Pancreas (tissue), 10 donors: ENCODE measurements around the gene HYAL4. TPM values are rescaled to one million over a fixed set of nuclear protein-coding genes. Genes with fewer than 3 reads are reported as not detected.
"Not testable (repeated sequence)": the region's sequence is repeated elsewhere in the genome, so short reads cannot be mapped to it uniquely, and the experiment has no call there.

Experiments used
- ATAC-seq, 4 donors: fragments of 200-7000 bp; cut with Tn5 transposase; one replicate each; pipeline versions ENCODE4 v1.8.0 to v1.9.1; 2020; ENCODE audit warnings: mild to moderate bottlenecking in 4 of 4, moderate library complexity in 4 of 4
- DNase-seq, 6 donors: peaks; one replicate each; pipeline ENCODE4 v3.0.0-alpha.2; 2020
- FAIRE-seq: peaks from 2 replicates; lab custom pipeline; 2012; peaks lifted over from hg19 to GRCh38; lab: Jason Lieb, UNC
- H3K27ac ChIP-seq, 4 donors: fragments of 200-600 bp; sonication (generic); 1 replicate in 3 of 4; 2 replicates in 1 of 4; pipeline versions ENCODE4 v1.5.0 to v1.8.0; 2020
- H3K27me3 ChIP-seq, 4 donors: fragments of 200-600 bp; one replicate each; pipeline ENCODE4 v1.8.0; 2021
- H3K36me3 ChIP-seq, 3 donors: fragments of 200-600 bp; sonication (generic) in 1 of 3; one replicate each; pipeline versions ENCODE4 v1.5.0 to v1.8.0; 2020 to 2021
- H3K4me1 ChIP-seq, 3 donors: fragments of 200-600 bp; one replicate each; pipeline ENCODE4 v1.8.0; 2021
- H3K4me3 ChIP-seq, 4 donors: fragments of 200-600 bp; sonication (generic) in 2 of 4; one replicate each; pipeline versions ENCODE4 v1.5.0 to v1.8.0; 2020 to 2021
- H3K9me3 ChIP-seq, 4 donors: fragments of 200-600 bp; one replicate each; pipeline ENCODE4 v1.8.0; 2021
- WGBS, 2 donors: extraction: QIAGEN DNeasy Blood & Tissue Kit; methylation state at CpG; one replicate each; pipeline ENCODE4 v1.1.7; 2013; 5-methylcytosine and 5-hydroxymethylcytosine counted together
- intact Hi-C, 3 donors: fragments of 100-400 bp; cut with DNase I; formaldehyde crosslinking; loops; one replicate each; pipeline versions ENCODE4 v1.11.1 to v1.14.2; 2022
- polyA plus RNA-seq, 2 donors: library from polyadenylated mRNA; stranded (reverse); fragments of 200-250 nt; gene quantifications; one replicate each; pipeline ENCODE4 v1.2.3, GENCODE V29; 2013
- total RNA-seq, 6 donors: library from RNA; stranded (reverse); fragmentation: NEBNext Ultra II Directional in 4 of 6; extraction: Animal tissue kit (Norgen Biotek cat#: 25700) in 4 of 6; gene quantifications; one replicate each; pipeline versions ENCODE4 v1.2.1 to v1.2.4, GENCODE V29; 2021 to 2023
- TF ChIP-seq, protein P1 (sequence below), 4 donors: fragments of 200-600 bp; sonication (generic) in 3 of 4; IDR thresholded peaks; one replicate each; pipeline versions ENCODE4 v1.5.0 to v1.8.0; 2021; ENCODE audit warnings: antibody characterized with exemption in 4 of 4
- donor health status: healthy with polysubstance abuse.
- donor health status: DM: no; HTN: no; CAD: no; lungs with moderate emphysema.
- donor health status: DM: no; HTN: no; CAD: no.
- donor health status: control.
- donor health status: control.
- donor health status: Bipolar disorder and iron deficiency.
- donor health status: DM: yes; HTN: yes; CAD: no.
- donor health status: DM: no; HTN: no; CAD: no.
- donor health status: DM: no; HTN: no; CAD: no.
- donor health status: DM: yes; HTN: yes; CAD: no.

HYAL4 gene
- total and polyA plus RNA-seq, 8 donors: not detected

DNA sequence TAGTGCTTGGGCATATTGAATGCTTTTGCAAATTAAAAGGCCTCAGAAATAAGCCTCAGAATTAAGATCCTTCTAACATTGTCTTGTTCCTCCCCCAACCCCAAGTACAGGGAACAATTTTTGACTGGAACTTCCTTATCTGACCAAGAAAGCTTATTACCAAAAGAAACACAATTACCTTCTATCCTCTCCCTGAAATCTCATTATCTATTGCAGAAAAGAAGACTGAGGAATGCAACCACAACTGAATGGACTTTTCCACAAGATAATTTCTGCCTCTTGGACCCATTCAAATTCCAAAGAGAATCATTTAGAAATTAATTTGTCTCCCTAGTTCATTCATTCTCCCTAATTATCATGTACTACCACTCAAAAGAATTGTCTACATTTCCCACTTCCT is 43.2 kb downstream of the HYAL4 start:
- Histone ChIP-seq H3K36me3 (no peaks in the 10 kb centered on the region), H3K4me1 (no peaks in the 10 kb centered on the region), H3K4me3 (no peak overlapping the region), H3K27me3 (no peaks in the 10 kb centered on the region), H3K27ac (no peak overlapping the region), H3K9me3 (no peaks in the 10 kb centered on the region)
- ATAC-seq: no peak
- TF ChIP-seq, protein P1, sequence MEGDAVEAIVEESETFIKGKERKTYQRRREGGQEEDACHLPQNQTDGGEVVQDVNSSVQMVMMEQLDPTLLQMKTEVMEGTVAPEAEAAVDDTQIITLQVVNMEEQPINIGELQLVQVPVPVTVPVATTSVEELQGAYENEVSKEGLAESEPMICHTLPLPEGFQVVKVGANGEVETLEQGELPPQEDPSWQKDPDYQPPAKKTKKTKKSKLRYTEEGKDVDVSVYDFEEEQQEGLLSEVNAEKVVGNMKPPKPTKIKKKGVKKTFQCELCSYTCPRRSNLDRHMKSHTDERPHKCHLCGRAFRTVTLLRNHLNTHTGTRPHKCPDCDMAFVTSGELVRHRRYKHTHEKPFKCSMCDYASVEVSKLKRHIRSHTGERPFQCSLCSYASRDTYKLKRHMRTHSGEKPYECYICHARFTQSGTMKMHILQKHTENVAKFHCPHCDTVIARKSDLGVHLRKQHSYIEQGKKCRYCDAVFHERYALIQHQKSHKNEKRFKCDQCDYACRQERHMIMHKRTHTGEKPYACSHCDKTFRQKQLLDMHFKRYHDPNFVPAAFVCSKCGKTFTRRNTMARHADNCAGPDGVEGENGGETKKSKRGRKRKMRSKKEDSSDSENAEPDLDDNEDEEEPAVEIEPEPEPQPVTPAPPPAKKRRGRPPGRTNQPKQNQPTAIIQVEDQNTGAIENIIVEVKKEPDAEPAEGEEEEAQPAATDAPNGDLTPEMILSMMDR (IDR thresholded peaks at IDR 0.05): no peak
- no peak for DNase-seq
- intact Hi-C loops: no loop called here
- no peak for FAIRE-seq

- H3K27me3 ChIP-seq, DNase-seq, FAIRE-seq, intact Hi-C loops, H3K36me3 ChIP-seq, H3K9me3 ChIP-seq, H3K4me3 ChIP-seq, ATAC-seq, H3K4me1 ChIP-seq, H3K27ac ChIP-seq: not testable (repeated sequence)
- WGBS, 2 donors: 87 to 93% methylated on average over 10 of the region's 10 CpGs
Observed at GRCh38 chr7:123894753-123895152, 49.8 kb downstream of the HYAL4 start.

DNA sequence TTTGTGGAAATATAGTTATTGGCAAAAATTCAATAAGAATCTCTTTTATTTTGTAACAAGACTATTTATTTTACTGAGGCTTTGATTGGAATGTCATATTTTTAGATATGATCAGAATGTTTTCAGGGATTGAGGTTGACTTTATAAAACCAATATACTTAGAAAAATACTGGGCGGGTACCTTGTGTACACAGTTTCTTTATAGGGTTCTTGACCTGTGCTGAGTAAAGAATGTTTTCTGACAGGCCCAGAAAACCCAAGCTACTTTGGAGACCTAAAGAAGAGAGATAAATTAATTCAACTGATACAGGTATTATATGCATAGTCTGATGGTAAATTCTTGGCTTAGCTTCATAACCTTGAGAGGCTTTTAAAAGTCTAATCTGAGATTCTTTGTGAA is 56.1 kb downstream of the HYAL4 start:
- Histone ChIP-seq H3K4me1 (no peaks in the 10 kb centered on the region), H3K36me3 (no peaks in the 10 kb centered on the region), H3K4me3 (no peak overlapping the region), H3K9me3 (no peaks in the 10 kb centered on the region), H3K27me3 (no peaks in the 10 kb centered on the region), H3K27ac (no peak overlapping the region)
- TF ChIP-seq, protein P1 (IDR thresholded peaks at IDR 0.05): no peak
- FAIRE-seq (no peak), ATAC-seq (no peak), DNase-seq (no peak)
- intact Hi-C loops: no loop called here
- 52 to 54% methylated on average over 1 of the region's 1 CpG for WGBS, 2 donors

DNA sequence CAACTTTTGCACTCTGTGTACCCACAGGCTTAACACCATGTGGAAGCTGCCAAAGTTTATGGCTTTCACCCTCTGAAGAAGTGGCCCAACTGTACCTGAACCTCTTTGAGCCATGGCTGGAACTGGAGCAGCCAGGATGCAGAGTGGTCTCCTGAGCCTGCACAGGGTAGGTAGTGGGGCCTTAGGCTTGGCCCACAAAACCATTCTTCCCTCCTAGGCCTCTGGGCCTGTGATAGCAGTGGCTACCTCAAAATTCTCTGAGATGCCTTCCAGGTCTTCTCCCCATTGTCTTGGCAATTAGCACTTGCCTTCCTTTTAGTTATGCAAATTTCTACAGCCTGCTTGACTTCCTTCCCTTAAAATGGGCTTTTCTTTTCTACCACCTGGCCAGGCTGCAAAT is 60.7 kb downstream of the HYAL4 start:
- intact Hi-C loops: no loop called here
- TF ChIP-seq, protein P1 (IDR thresholded peaks at IDR 0.05): no peak
- H3K4me1 ChIP-seq: no peaks in the 10 kb centered on the region
- ATAC-seq (no peak), FAIRE-seq (no peak), DNase-seq (no peak)
- no peak overlapping the region for H3K27ac ChIP-seq
- no peaks in the 10 kb centered on the region for H3K36me3 ChIP-seq
- H3K27me3 ChIP-seq: no peaks in the 10 kb centered on the region
- H3K9me3 ChIP-seq: no peaks in the 10 kb centered on the region
- no peak overlapping the region for H3K4me3 ChIP-seq

GRCh38 chr7:123916240-123916724 is 71.3 kb downstream of the HYAL4 start:
- no peak overlapping the region for H3K27ac ChIP-seq
- peak; percentile 9 for FAIRE-seq

More at GRCh38 chr7:123916240-123916724, 71.3 kb downstream of the HYAL4 start:
- WGBS, 2 donors: 31 to 43% methylated on average over 2 of the region's 2 CpGs
- peak in 3 of 4 donors; percentile 69 to 77 (median 70) for ATAC-seq
- Histone ChIP-seq H3K36me3 (no peaks in the 10 kb centered on the region), H3K27me3 (no peaks in the 10 kb centered on the region), H3K9me3 (no peaks in the 10 kb centered on the region), H3K4me3 (no peak overlapping the region), H3K4me1 (no peaks in the 10 kb centered on the region)
- DNase-seq: no peak
- TF ChIP-seq, protein P1 (IDR thresholded peaks at IDR 0.05): no peak
- intact Hi-C loops: no loop called here
